SIG-M5 (cell line): Measurements from ENCODE around the gene MRPL1.

Source experiments
- DNase-seq: peaks from one replicate; lab custom pipeline; 2025; lab: John Stamatoyannopoulos, UW

The MRPL1 gene

GRCh38 chr4:77862478-77863216 lies at the start of gene MRPL1:
TSS of gene MRPL1 (plus strand) at chr4:77862830. CDS start at chr4:77862849, 19 bp downstream.
- DNase-seq: peak; percentile 79

GRCh38 chr4:77815636-77816035 lies 47.0 kb upstream of the MRPL1 start:
- DNase-seq: no peak

- DNase-seq: no peak
Measured at GRCh38 chr4:77816546-77816945, 46.1 kb upstream of the MRPL1 start.

GRCh38 chr4:77817304-77818072 lies 45.1 kb upstream of the MRPL1 start:
- no peak for DNase-seq

GRCh38 chr4:77818073-77818601 lies 44.5 kb upstream of the MRPL1 start:
- DNase-seq: peak; percentile 20

- DNase-seq: no peak
Measured at GRCh38 chr4:77818602-77819403, 43.8 kb upstream of the MRPL1 start, which contains the start of gene CNOT6L. TSS of gene CNOT6L (minus strand) at chr4:77819368. CDS start at chr4:77819308, 60 bp downstream.

- no peak for DNase-seq
Measured at GRCh38 chr4:77819404-77819842, 43.2 kb upstream of the MRPL1 start.

- peak; percentile 36 for DNase-seq
Measured at GRCh38 chr4:77819843-77820648, 42.6 kb upstream of the MRPL1 start.

- DNase-seq: no peak
Measured at GRCh38 chr4:77820649-77821561, 41.7 kb upstream of the MRPL1 start.

GRCh38 chr4:77821775-77822174 lies 40.9 kb upstream of the MRPL1 start:
- no peak for DNase-seq

GRCh38 chr4:77826275-77826674 lies 36.4 kb upstream of the MRPL1 start:
- DNase-seq: no peak

- no peak for DNase-seq
Measured at GRCh38 chr4:77827343-77827742, 35.3 kb upstream of the MRPL1 start.

- DNase-seq: no peak
Measured at GRCh38 chr4:77833126-77833724, 29.4 kb upstream of the MRPL1 start.

- no peak for DNase-seq
Measured at GRCh38 chr4:77834403-77834802, 28.2 kb upstream of the MRPL1 start.

GRCh38 chr4:77843628-77844027 lies 19.0 kb upstream of the MRPL1 start:
- DNase-seq: no peak

GRCh38 chr4:77844363-77844762 lies 18.3 kb upstream of the MRPL1 start:
- no peak for DNase-seq

GRCh38 chr4:77845400-77845799 lies 17.2 kb upstream of the MRPL1 start:
- DNase-seq: no peak

- DNase-seq: no peak
Measured at GRCh38 chr4:77845929-77846328, 16.7 kb upstream of the MRPL1 start.

GRCh38 chr4:77848508-77848907 lies 14.1 kb upstream of the MRPL1 start:
- no peak for DNase-seq
